Kidney (tissue), 14 donors: Measurements from ENCODE around the gene STAG1. TPM values are rescaled to one million over a fixed set of nuclear protein-coding genes. Genes with fewer than 3 reads are reported as not detected.

Experiments
- DNase-seq, 5 donors: peaks; one replicate each; pipeline ENCODE4 v3.0.0-alpha.2; 2013 to 2020
- FAIRE-seq: peaks from 2 replicates; lab custom pipeline; 2012; peaks lifted over from hg19 to GRCh38; lab: Jason Lieb, UNC
- H3K27ac ChIP-seq, 2 donors: one replicate each; pipeline ENCODE4 v1.7.0; 2013; ENCODE audit warnings: low read depth in 2 of 2, low read length in 2 of 2, inconsistent platforms in 1 of 2
- H3K27me3 ChIP-seq: one replicate; pipeline ENCODE4 v1.7.1; 2013; ENCODE audit warnings: low read length, inconsistent platforms; ENCODE audit not compliant: control insufficient read depth, insufficient read depth
- H3K36me3 ChIP-seq, 3 donors: one replicate each; pipeline versions ENCODE4 v1.7.0 to v1.7.1; 2013; ENCODE audit warnings: low read length in 3 of 3, control low read depth in 1 of 3, inconsistent platforms in 1 of 3; ENCODE audit not compliant: insufficient read depth in 3 of 3, control insufficient read depth in 2 of 3
- H3K4me1 ChIP-seq, 3 donors: one replicate each; pipeline versions ENCODE4 v1.7.0 to v1.7.1; 2013; ENCODE audit warnings: low read length in 3 of 3, inconsistent platforms in 1 of 3, low read depth in 1 of 3; ENCODE audit not compliant: control insufficient read depth in 2 of 3, insufficient read depth in 2 of 3
- H3K4me3 ChIP-seq, 3 donors: one replicate each; pipeline versions ENCODE4 v1.7.0 to v1.8.1; 2013; ENCODE audit warnings: low read length in 3 of 3, control low read depth in 1 of 3, inconsistent platforms in 1 of 3
- H3K9ac ChIP-seq, 3 donors: one replicate each; pipeline versions ENCODE4 v1.7.0 to v1.7.1; 2013; ENCODE audit warnings: low read length in 3 of 3, control low read depth in 1 of 3, inconsistent platforms in 1 of 3
- H3K9me3 ChIP-seq, 3 donors: one replicate each; pipeline versions ENCODE4 v1.7.0 to v1.7.1; 2013; ENCODE audit warnings: low read length in 3 of 3, control low read depth in 1 of 3, inconsistent platforms in 1 of 3; ENCODE audit not compliant: control insufficient read depth in 2 of 3, insufficient read depth in 1 of 3
- intact Hi-C: fragments of 100-400 bp; cut with DNase I; formaldehyde crosslinking; loops from one replicate; pipeline ENCODE4 v1.11.1; 2022
- polyA plus RNA-seq: library from polyadenylated mRNA; stranded (reverse); fragments of 350-450 nt; fragmentation: Illumina TruSeq; extraction: RNeasy Lipid Tissue Mini Kit (QIAGEN cat#74804); gene quantifications from one replicate; pipeline ENCODE4 v1.2.3, GENCODE V29; 2014; ENCODE audit warnings: low read depth, low replicate concordance; ENCODE audit not compliant: insufficient read depth
- total RNA-seq: library from RNA; stranded (reverse); fragmentation: NEBNext Ultra II Directional; extraction: Animal tissue kit (Norgen Biotek cat#: 25700); gene quantifications from one replicate; pipeline ENCODE4 v1.2.1, GENCODE V29; 2021
- TF ChIP-seq, protein P1 (sequence below): IDR thresholded peaks from 3 replicates; pipeline ENCODE4 v1.5.1; 2012; ENCODE audit warnings: mild to moderate bottlenecking, moderate library complexity, borderline replicate concordance; ENCODE audit not compliant: insufficient read depth; ENCODE audit errors: extremely low read depth
- donor health status: control.
- donor health status: control.
- donor health status: control.
- donor health status: control.
- donor health status: control.
- donor health status: DM: yes; HTN: yes; CAD: no.
- donor health status: Normal renal cell carcinoma (clear cell type).

Gene STAG1
- total and polyA plus RNA-seq, 2 donors from 2014 or later, result 7.8 to 49.9 TPM

GRCh38 chr3:136427236-136427635, 324.9 kb downstream of the STAG1 start:
- no peak for DNase-seq
- Histone ChIP-seq H3K27ac (no peak overlapping the region), H3K4me3 (no peak overlapping the region), H3K27me3 (no peaks in the 10 kb centered on the region), H3K36me3 (peaks cover 0 to 3% (median 0%) of the 10 kb centered on the region in 3 donors), H3K9ac (no peak overlapping the region), H3K9me3 (no peaks in the 10 kb centered on the region), H3K4me1 (no peaks in the 10 kb centered on the region)
- no peak for FAIRE-seq
- TF ChIP-seq, protein P1, sequence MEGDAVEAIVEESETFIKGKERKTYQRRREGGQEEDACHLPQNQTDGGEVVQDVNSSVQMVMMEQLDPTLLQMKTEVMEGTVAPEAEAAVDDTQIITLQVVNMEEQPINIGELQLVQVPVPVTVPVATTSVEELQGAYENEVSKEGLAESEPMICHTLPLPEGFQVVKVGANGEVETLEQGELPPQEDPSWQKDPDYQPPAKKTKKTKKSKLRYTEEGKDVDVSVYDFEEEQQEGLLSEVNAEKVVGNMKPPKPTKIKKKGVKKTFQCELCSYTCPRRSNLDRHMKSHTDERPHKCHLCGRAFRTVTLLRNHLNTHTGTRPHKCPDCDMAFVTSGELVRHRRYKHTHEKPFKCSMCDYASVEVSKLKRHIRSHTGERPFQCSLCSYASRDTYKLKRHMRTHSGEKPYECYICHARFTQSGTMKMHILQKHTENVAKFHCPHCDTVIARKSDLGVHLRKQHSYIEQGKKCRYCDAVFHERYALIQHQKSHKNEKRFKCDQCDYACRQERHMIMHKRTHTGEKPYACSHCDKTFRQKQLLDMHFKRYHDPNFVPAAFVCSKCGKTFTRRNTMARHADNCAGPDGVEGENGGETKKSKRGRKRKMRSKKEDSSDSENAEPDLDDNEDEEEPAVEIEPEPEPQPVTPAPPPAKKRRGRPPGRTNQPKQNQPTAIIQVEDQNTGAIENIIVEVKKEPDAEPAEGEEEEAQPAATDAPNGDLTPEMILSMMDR, result no peak
- intact Hi-C loops, result no loop called here

- H3K36me3 ChIP-seq, result peaks cover 0 to 8% (median 2%) of the 10 kb centered on the region in 3 donors
- H3K27ac ChIP-seq, result no peak overlapping the region
- intact Hi-C loops, result no loop called here
- H3K9me3 ChIP-seq, result no peaks in the 10 kb centered on the region
- H3K27me3 ChIP-seq, result no peaks in the 10 kb centered on the region
- TF ChIP-seq, protein P1, result no peak
- no peak overlapping the region for H3K9ac ChIP-seq
- FAIRE-seq (no peak), DNase-seq (no peak)
- H3K4me3 ChIP-seq, result no peak overlapping the region
- no peaks in the 10 kb centered on the region for H3K4me1 ChIP-seq
Measured at GRCh38 chr3:136414476-136414875, 337.7 kb downstream of the STAG1 start.

DNA sequence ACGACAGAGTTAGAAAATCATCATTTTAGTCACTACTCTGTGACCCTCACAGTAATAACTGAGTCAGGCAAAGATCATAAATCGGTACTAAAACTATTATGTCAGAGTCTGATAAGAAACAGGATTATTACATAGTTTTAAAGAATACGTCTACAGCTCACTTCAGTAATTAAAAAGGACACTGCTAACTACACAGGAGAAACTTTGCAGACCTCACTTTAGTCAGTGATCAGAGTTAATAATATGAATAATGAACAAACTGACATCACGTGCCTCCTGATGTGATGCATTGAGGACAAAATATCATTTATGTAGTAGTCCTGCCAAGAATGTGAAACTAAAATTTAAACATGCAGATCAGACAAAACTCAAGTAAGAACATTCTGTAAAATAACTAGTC, 339.9 kb downstream of the STAG1 start:
- H3K4me3 ChIP-seq, result no peak overlapping the region
- FAIRE-seq (no peak), DNase-seq (no peak)
- intact Hi-C loops, result no loop called here
- no peaks in the 10 kb centered on the region for H3K27me3 ChIP-seq
- TF ChIP-seq, protein P1, result no peak
- H3K36me3 ChIP-seq, result peaks cover 0 to 2% (median 2%) of the 10 kb centered on the region in 3 donors
- no peaks in the 10 kb centered on the region for H3K4me1 ChIP-seq
- no peak overlapping the region for H3K27ac ChIP-seq
- no peak overlapping the region for H3K9ac ChIP-seq
- H3K9me3 ChIP-seq, result no peaks in the 10 kb centered on the region

GRCh38 chr3:136409549-136409948, 342.6 kb downstream of the STAG1 start:
- no peak overlapping the region for H3K9ac ChIP-seq
- no peak for FAIRE-seq

More at GRCh38 chr3:136409549-136409948, 342.6 kb downstream of the STAG1 start:
- Histone ChIP-seq H3K9me3 (no peaks in the 10 kb centered on the region), H3K4me3 (no peak overlapping the region), H3K27me3 (no peaks in the 10 kb centered on the region), H3K4me1 (no peaks in the 10 kb centered on the region), H3K36me3 (peaks cover 0 to 2% (median 0%) of the 10 kb centered on the region in 3 donors), H3K27ac (no peak overlapping the region)
- intact Hi-C loops, result no loop called here
- DNase-seq, result no peak
- TF ChIP-seq, protein P1, result no peak
